Endothelial cell of umbilical vein (primary cell): ENCODE measurements around the gene TAF4B.
"Not testable (repeated sequence)": the region's sequence is repeated elsewhere in the genome, so short reads cannot be mapped to it uniquely, and the experiment has no call there.

Experiments used
- EZH2 ChIP-seq: IDR thresholded peaks from 2 replicates; pipeline ENCODE4 v1.6.1; 2012; ENCODE audit warnings: borderline replicate concordance, low read depth, mild to moderate bottlenecking, moderate library complexity, low read length, inconsistent platforms; ENCODE audit not compliant: severe bottlenecking
- FOS ChIP-seq: IDR thresholded peaks from 2 replicates; pipeline ENCODE4 v1.6.1; 2011; ENCODE audit warnings: mild to moderate bottlenecking, low read length, moderate library complexity, borderline replicate concordance; ENCODE audit not compliant: insufficient read depth
- MYC ChIP-seq: IDR thresholded peaks from one replicate; pipeline ENCODE4 v1.6.1; 2011; ENCODE audit warnings: mild to moderate bottlenecking, low read depth, low read length
- POLR2A ChIP-seq: IDR thresholded peaks from 2 replicates; pipeline ENCODE4 v1.6.1; 2012; ENCODE audit warnings: low read depth, mild to moderate bottlenecking, control low read depth, low read length
- POLR2AphosphoS5 ChIP-seq: IDR thresholded peaks from 2 replicates; pipeline ENCODE4 v1.6.1; 2012; ENCODE audit warnings: low read depth, mild to moderate bottlenecking, control low read depth, low read length, moderate library complexity; ENCODE audit not compliant: insufficient read depth
- TF ChIP-seq, protein P1 (sequence below), 2 donors: IDR thresholded peaks; 1 replicate in 1 of 2; 2 replicates in 1 of 2; pipeline ENCODE4 v1.5.1; 2011; ENCODE audit warnings: low read length in 2 of 2, mild to moderate bottlenecking in 2 of 2, moderate library complexity in 2 of 2, control low read depth in 1 of 2, inconsistent platforms in 1 of 2, low read depth in 1 of 2; ENCODE audit not compliant: insufficient read depth in 1 of 2; ENCODE audit errors: extremely low read depth in 1 of 2
- TF ChIP-seq, protein P2 (sequence below): IDR thresholded peaks from 2 replicates; pipeline ENCODE4 v1.6.1; 2011; ENCODE audit not compliant: insufficient read depth, insufficient read length

- TF ChIP-seq, protein P1, sequence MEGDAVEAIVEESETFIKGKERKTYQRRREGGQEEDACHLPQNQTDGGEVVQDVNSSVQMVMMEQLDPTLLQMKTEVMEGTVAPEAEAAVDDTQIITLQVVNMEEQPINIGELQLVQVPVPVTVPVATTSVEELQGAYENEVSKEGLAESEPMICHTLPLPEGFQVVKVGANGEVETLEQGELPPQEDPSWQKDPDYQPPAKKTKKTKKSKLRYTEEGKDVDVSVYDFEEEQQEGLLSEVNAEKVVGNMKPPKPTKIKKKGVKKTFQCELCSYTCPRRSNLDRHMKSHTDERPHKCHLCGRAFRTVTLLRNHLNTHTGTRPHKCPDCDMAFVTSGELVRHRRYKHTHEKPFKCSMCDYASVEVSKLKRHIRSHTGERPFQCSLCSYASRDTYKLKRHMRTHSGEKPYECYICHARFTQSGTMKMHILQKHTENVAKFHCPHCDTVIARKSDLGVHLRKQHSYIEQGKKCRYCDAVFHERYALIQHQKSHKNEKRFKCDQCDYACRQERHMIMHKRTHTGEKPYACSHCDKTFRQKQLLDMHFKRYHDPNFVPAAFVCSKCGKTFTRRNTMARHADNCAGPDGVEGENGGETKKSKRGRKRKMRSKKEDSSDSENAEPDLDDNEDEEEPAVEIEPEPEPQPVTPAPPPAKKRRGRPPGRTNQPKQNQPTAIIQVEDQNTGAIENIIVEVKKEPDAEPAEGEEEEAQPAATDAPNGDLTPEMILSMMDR (IDR thresholded peaks at IDR 0.05; ENCODE audit: extremely low read depth in 1 of 2, insufficient read depth in 1 of 2, low read depth in 1 of 2, low read length in 2 of 2) = not testable (repeated sequence)
- TF ChIP-seq FOS, POLR2A, EZH2, POLR2AphosphoS5, MYC: not testable (repeated sequence)
- TF ChIP-seq, protein P2, sequence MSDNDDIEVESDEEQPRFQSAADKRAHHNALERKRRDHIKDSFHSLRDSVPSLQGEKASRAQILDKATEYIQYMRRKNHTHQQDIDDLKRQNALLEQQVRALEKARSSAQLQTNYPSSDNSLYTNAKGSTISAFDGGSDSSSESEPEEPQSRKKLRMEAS = not testable (repeated sequence)
Observed at GRCh38 chr18:26259416-26259815, 33.2 kb downstream of the TAF4B start.
